B cell (primary cell): Measurements from ENCODE around the gene GNAT3. TPM values are rescaled to one million over a fixed set of nuclear protein-coding genes. Genes with fewer than 3 reads are reported as not detected.

ENCODE experiments used
- ATAC-seq: fragments of 200-7000 bp; cut with Tn5 transposase; one replicate; pipeline ENCODE4 v1.10.0; 2021; ENCODE audit warnings: low read depth, mild to moderate bottlenecking, moderate number of reproducible peaks, moderate library complexity
- CTCF ChIA-PET: fragments of 350-600 bp; sonication (Branson Sonifier 250); formaldehyde crosslinking; loops from one replicate; lab custom pipeline; 2021; ENCODE audit warnings: antibody characterized with exemption, inconsistent platforms; lab: Charles Lee
- POLR2A ChIA-PET: fragments of 350-600 bp; sonication (Branson Sonifier 250); formaldehyde crosslinking; loops from one replicate; lab custom pipeline; 2021; ENCODE audit warnings: antibody characterized with exemption; lab: Charles Lee
- DNase-seq: peaks from one replicate; pipeline ENCODE4 v3.0.0; 2013
- H2AFZ ChIP-seq: 2 replicates; pipeline ENCODE4 v1.6.1; 2012; ENCODE audit warnings: mild to moderate bottlenecking, low read depth, low read length; ENCODE audit not compliant: insufficient read depth, poor library complexity, severe bottlenecking
- H3K27ac ChIP-seq, 2 donors: 1 replicate in 1 of 2; 2 replicates in 1 of 2; pipeline ENCODE4 v1.5.1; 2012 to 2013; ENCODE audit warnings: low read length in 2 of 2, mild to moderate bottlenecking in 2 of 2, moderate library complexity in 1 of 2
- H3K27me3 ChIP-seq, 4 experiments: fragments of 200-600 bp in 1 of 4; sonication (generic) in 1 of 4; replicated peaks in 1 of 4; 1 replicate in 2 of 4; 2 replicates in 2 of 4; pipeline versions ENCODE4 v1.6.1 to v1.7.0; 2013 to 2016; ENCODE audit warnings: low read length in 3 of 4, mild to moderate bottlenecking in 2 of 4, mixed read lengths in 1 of 4, moderate library complexity in 1 of 4; ENCODE audit not compliant: insufficient read depth in 4 of 4, control insufficient read depth in 3 of 4; ENCODE audit errors: control extremely low read depth in 1 of 4
- H3K36me3 ChIP-seq, 2 experiments: replicated peaks in 1 of 2; 1 replicate in 1 of 2; 2 replicates in 1 of 2; pipeline versions ENCODE4 v1.6.1 to v1.7.1; 2013; ENCODE audit warnings: low read length in 1 of 2; ENCODE audit not compliant: insufficient read depth in 2 of 2, control insufficient read depth in 1 of 2; ENCODE audit errors: control extremely low read depth in 1 of 2, extremely low read depth in 1 of 2
- H3K4me1 ChIP-seq, 2 donors: fragments of 200-600 bp in 1 of 2; sonication (generic) in 1 of 2; 1 replicate in 1 of 2; 2 replicates in 1 of 2; pipeline versions ENCODE4 v1.5.1 to v1.6.1; 2013 to 2017; ENCODE audit warnings: low read length in 2 of 2; ENCODE audit not compliant: control insufficient read depth in 2 of 2, insufficient read depth in 2 of 2
- H3K4me2 ChIP-seq: replicated peaks from 2 replicates; pipeline ENCODE3; 2012; ENCODE audit warnings: mild to moderate bottlenecking, low read depth, low read length; ENCODE audit not compliant: poor library complexity, severe bottlenecking
- H3K4me3 ChIP-seq, 5 experiments: fragments of 200-600 bp in 1 of 5; sonication (generic) in 1 of 5; 1 replicate in 3 of 5; 2 replicates in 2 of 5; pipeline versions ENCODE4 v1.5.1 to v1.7.0; 2011 to 2016; ENCODE audit warnings: low read length in 4 of 5, mild to moderate bottlenecking in 4 of 5, low read depth in 2 of 5, control low read depth in 1 of 5, moderate library complexity in 1 of 5; ENCODE audit not compliant: insufficient read depth in 1 of 5; ENCODE audit errors: control extremely low read depth in 1 of 5, extremely low read depth in 1 of 5
- H3K79me2 ChIP-seq: fragments of 200-600 bp; sonication (generic); one replicate; pipeline ENCODE4 v1.6.0; 2016; ENCODE audit warnings: low read length; ENCODE audit not compliant: control insufficient read depth, insufficient read depth
- H3K9ac ChIP-seq: fragments of 200-600 bp; sonication (generic); 2 replicates; pipeline ENCODE4 v1.6.1; 2017; ENCODE audit warnings: mild to moderate bottlenecking, low read length, moderate library complexity
- H3K9me3 ChIP-seq, 3 donors: one replicate each; pipeline versions ENCODE4 v1.6.1 to v1.7.1; 2013; ENCODE audit warnings: low read length in 2 of 3; ENCODE audit not compliant: control insufficient read depth in 2 of 3, insufficient read depth in 1 of 3; ENCODE audit errors: control extremely low read depth in 1 of 3
- H4K20me1 ChIP-seq: 2 replicates; pipeline ENCODE4 v1.6.0; 2012; ENCODE audit warnings: mild to moderate bottlenecking, low read length; ENCODE audit not compliant: insufficient read depth, control insufficient read depth, poor library complexity, severe bottlenecking
- H3K27ac Mint-ChIP-seq: one replicate; pipeline ENCODE4 v1.8.0; 2021; ENCODE audit warnings: mixed read lengths
- H3K27me3 Mint-ChIP-seq: one replicate; pipeline ENCODE4 v1.8.0; 2021; ENCODE audit warnings: mixed read lengths
- H3K4me1 Mint-ChIP-seq: one replicate; pipeline ENCODE4 v1.8.0; 2021; ENCODE audit warnings: mixed read lengths
- H3K4me3 Mint-ChIP-seq: one replicate; pipeline ENCODE4 v1.8.0; 2021; ENCODE audit warnings: mixed read lengths
- H3K9me3 Mint-ChIP-seq: one replicate; pipeline ENCODE4 v1.8.0; 2022; ENCODE audit warnings: mixed read lengths; ENCODE audit not compliant: insufficient read depth
- CTCF ChIP-seq: fragments of 200-600 bp; IDR thresholded peaks from one replicate; pipeline ENCODE4 v1.8.0; 2022; ENCODE audit warnings: antibody characterized with exemption, mild to moderate bottlenecking
- EZH2 ChIP-seq: IDR thresholded peaks from 2 replicates; pipeline ENCODE4 v1.6.1; 2012; ENCODE audit warnings: borderline replicate concordance, low read depth, mild to moderate bottlenecking, moderate library complexity, low read length; ENCODE audit not compliant: insufficient read depth, poor library complexity, severe bottlenecking
- WGBS: methylation state at CpG from one replicate; pipeline ENCODE4 v1.1.5; 2013; ENCODE audit warnings: missing lambda C conversion rate; ENCODE audit not compliant: insufficient coverage; 5-methylcytosine and 5-hydroxymethylcytosine counted together
- intact Hi-C: fragments of 100-400 bp; cut with micrococcal nuclease; formaldehyde crosslinking; loops from one replicate; pipeline ENCODE4 v1.10.0; 2022
- polyA plus RNA-seq: library from polyadenylated mRNA; depleted of rRNA; stranded (reverse); fragments of >200 nt; gene quantifications from 2 replicates; pipeline ENCODE4 v1.2.3, GENCODE V29; 2012
- total RNA-seq, 2 donors: library from RNA; stranded (reverse); fragments of 120-200 nt in 1 of 2; gene quantifications; 1 replicate in 1 of 2; 2 replicates in 1 of 2; pipeline versions ENCODE4 v1.2.3 to v1.2.4, GENCODE V29; 2013 to 2022

GNAT3 gene
- total and polyA plus RNA-seq, 2 donors (not counting 1 experiment from before 2014, with no cell fraction given): not detected

- Histone ChIP-seq H3K36me3 (no peaks in the 10 kb centered on the region), H3K79me2 (no peaks in the 10 kb centered on the region), H3K27me3 (no peaks in the 10 kb centered on the region), H3K27ac (no peak overlapping the region), H4K20me1 (no peaks in the 10 kb centered on the region), H3K9ac (no peak overlapping the region), H2AFZ (no peak overlapping the region), H3K4me1 (no peaks in the 10 kb centered on the region), H3K9me3 (no peaks in the 10 kb centered on the region), H3K4me2 (no peak overlapping the region), H3K4me3 (no peak overlapping the region)
- H3K9me3 Mint-ChIP-seq: no peaks in the 10 kb centered on the region
- no peak overlapping the region for H3K27ac Mint-ChIP-seq
- H3K4me3 Mint-ChIP-seq: no peak overlapping the region
- no peaks in the 10 kb centered on the region for H3K4me1 Mint-ChIP-seq
- ATAC-seq (no peak), DNase-seq (no peak)
- CTCF ChIA-PET: interaction anchor here (0.7 to 1.0 kb wide), 2 partner anchors 19 to 230 kb away, joined by 3 to 5 read pairs; no protein-coding TSS in a partner anchor
- POLR2A ChIA-PET: no interaction called here
- no peaks in the 10 kb centered on the region for H3K27me3 Mint-ChIP-seq
- TF ChIP-seq EZH2: no peak
- TF ChIP-seq CTCF: no peak
- intact Hi-C loops: no loop called here
- no CpG with 5 or more reads among the region's 1 CpG for WGBS
Observed at GRCh38 chr7:80429181-80429580, 82.7 kb downstream of the GNAT3 start.

- Histone ChIP-seq H4K20me1 (no peaks in the 10 kb centered on the region), H3K27me3 (no peaks in the 10 kb centered on the region), H3K9ac (no peak overlapping the region), H3K79me2 (no peaks in the 10 kb centered on the region), H3K36me3 (no peaks in the 10 kb centered on the region), H3K9me3 (no peaks in the 10 kb centered on the region), H2AFZ (no peak overlapping the region), H3K4me3 (no peak overlapping the region), H3K4me2 (no peak overlapping the region), H3K4me1 (no peaks in the 10 kb centered on the region), H3K27ac (no peak overlapping the region)
- 67% methylated on average over 3 of the region's 9 CpGs for WGBS
- Mint-ChIP-seq H3K9me3 (no peaks in the 10 kb centered on the region), H3K27me3 (no peaks in the 10 kb centered on the region), H3K27ac (no peak overlapping the region), H3K4me3 (no peak overlapping the region), H3K4me1 (no peaks in the 10 kb centered on the region)
- CTCF ChIA-PET: interaction anchor here (1.0 kb wide), 1 partner anchor 230 kb away, joined by 3 read pairs; no protein-coding TSS in a partner anchor
- TF ChIP-seq CTCF (no peak), EZH2 (no peak)
- intact Hi-C loops: no loop called here
- no peak for DNase-seq
- POLR2A ChIA-PET: no interaction called here
- no peak for ATAC-seq
Observed at GRCh38 chr7:80428161-80429054, 83.5 kb downstream of the GNAT3 start.
